HEK293T (cell line): ENCODE data around the gene CHRD.

Experiments used
- ARNT ChIP-seq: fragments of 450-650 bp; IDR thresholded peaks from 2 replicates; pipeline ENCODE4 v1.6.1; 2017; ENCODE audit warnings: mild to moderate bottlenecking
- BHLHE40 ChIP-seq: fragments of 450-650 bp; IDR thresholded peaks from 2 replicates; pipeline ENCODE4 v1.6.1; 2016; ENCODE audit warnings: mild to moderate bottlenecking, moderate library complexity, borderline replicate concordance
- CTBP1 ChIP-seq: fragments of 450-650 bp; IDR thresholded peaks from 2 replicates; pipeline ENCODE4 v1.6.1; 2016; ENCODE audit warnings: borderline replicate concordance
- ELF4 ChIP-seq: fragments of 450-650 bp; IDR thresholded peaks from 2 replicates; pipeline ENCODE4 v1.6.1; 2017; ENCODE audit warnings: antibody characterized with exemption
- FOXA1 ChIP-seq: fragments of 450-650 bp; IDR thresholded peaks from 2 replicates; pipeline ENCODE4 v1.6.1; 2016; ENCODE audit warnings: mild to moderate bottlenecking
- FOXK2 ChIP-seq: fragments of 450-650 bp; IDR thresholded peaks from 2 replicates; pipeline ENCODE4 v1.6.1; 2016; ENCODE audit warnings: mild to moderate bottlenecking
- FOXM1 ChIP-seq: fragments of 450-650 bp; IDR thresholded peaks from 2 replicates; pipeline ENCODE4 v1.6.1; 2017; ENCODE audit warnings: mild to moderate bottlenecking, borderline replicate concordance
- HDGF ChIP-seq: fragments of 450-650 bp; IDR thresholded peaks from 2 replicates; pipeline ENCODE4 v1.6.1; 2017; ENCODE audit warnings: antibody characterized with exemption, borderline replicate concordance
- NFRKB ChIP-seq: fragments of 450-650 bp; IDR thresholded peaks from 2 replicates; pipeline ENCODE4 v1.6.1; 2016; ENCODE audit warnings: mild to moderate bottlenecking, moderate library complexity
- PKNOX1 ChIP-seq: fragments of 450-650 bp; IDR thresholded peaks from 2 replicates; pipeline ENCODE4 v1.6.1; 2016
- SP1 ChIP-seq: fragments of 450-650 bp; IDR thresholded peaks from 2 replicates; pipeline ENCODE4 v1.6.1; 2017
- SUZ12 ChIP-seq: fragments of 450-650 bp; IDR thresholded peaks from 2 replicates; pipeline ENCODE4 v1.6.1; 2016; ENCODE audit warnings: mild to moderate bottlenecking
- ZNF384 ChIP-seq: fragments of 450-650 bp; IDR thresholded peaks from 2 replicates; pipeline ENCODE4 v1.6.1; 2016

- TF ChIP-seq ELF4 (no peak), ZNF384 (no peak), NFRKB (no peak), FOXM1 (no peak), SP1 (no peak), HDGF (no peak), FOXK2 (no peak), ARNT (no peak), BHLHE40 (no peak), SUZ12 (no peak), PKNOX1 (no peak), CTBP1 (no peak), FOXA1 (no peak)
Measured at GRCh38 chr3:184414418-184415202, 34.8 kb downstream of the CHRD start.
